ENCODE measurements around the gene CPA5. TPM values are rescaled to one million over a fixed set of nuclear protein-coding genes. Genes with fewer than 3 reads are reported as not detected.

The CPA5 gene
- total RNA-seq, 6 experiments from 2014 or later = not detected

DNA sequence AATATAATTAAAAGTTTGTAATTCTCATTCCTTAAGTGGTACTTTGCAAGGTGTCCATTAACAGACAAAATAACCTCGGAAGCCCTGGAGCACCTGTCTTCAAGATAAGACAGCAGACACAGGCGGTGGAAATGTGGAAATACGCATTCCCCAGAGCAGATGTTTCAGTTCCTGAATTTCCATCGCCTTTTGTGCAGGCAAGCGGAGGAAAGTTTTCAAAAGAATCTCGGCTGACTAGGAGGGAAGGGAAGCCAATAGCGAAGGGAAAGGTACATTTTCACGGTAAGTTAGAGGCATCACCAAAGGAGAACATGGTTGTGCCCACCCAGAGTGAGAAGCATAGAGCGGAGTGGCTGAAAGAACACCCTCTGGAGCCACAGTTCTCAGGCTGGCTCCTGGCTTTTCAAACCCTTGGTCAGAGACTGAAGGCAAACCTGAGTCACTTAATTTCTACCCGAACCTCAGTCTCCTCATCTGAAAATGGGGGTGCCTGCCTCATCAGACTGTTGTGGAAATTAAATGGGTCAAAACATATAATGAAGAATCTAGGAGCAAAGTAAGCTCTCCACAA, 49.3 kb downstream of the CPA5 start:
- Mint-ChIP-seq H3K27me3 (ENCODE audit: insufficient read depth) (no peaks in the 10 kb centered on the region), H3K27ac (no peak overlapping the region), H3K9me3 (peaks cover under 1% of the 10 kb centered on the region; the same call in 1 of the 2 replicates), H3K4me1 (ENCODE audit: low read depth) (peaks cover 15% of the 10 kb centered on the region), H3K36me3 (ENCODE audit: low read depth) (peaks cover 4% of the 10 kb centered on the region; the same call in 1 of the 2 replicates), H3K4me3 (no peak overlapping the region)
- TF ChIP-seq, protein P1, sequence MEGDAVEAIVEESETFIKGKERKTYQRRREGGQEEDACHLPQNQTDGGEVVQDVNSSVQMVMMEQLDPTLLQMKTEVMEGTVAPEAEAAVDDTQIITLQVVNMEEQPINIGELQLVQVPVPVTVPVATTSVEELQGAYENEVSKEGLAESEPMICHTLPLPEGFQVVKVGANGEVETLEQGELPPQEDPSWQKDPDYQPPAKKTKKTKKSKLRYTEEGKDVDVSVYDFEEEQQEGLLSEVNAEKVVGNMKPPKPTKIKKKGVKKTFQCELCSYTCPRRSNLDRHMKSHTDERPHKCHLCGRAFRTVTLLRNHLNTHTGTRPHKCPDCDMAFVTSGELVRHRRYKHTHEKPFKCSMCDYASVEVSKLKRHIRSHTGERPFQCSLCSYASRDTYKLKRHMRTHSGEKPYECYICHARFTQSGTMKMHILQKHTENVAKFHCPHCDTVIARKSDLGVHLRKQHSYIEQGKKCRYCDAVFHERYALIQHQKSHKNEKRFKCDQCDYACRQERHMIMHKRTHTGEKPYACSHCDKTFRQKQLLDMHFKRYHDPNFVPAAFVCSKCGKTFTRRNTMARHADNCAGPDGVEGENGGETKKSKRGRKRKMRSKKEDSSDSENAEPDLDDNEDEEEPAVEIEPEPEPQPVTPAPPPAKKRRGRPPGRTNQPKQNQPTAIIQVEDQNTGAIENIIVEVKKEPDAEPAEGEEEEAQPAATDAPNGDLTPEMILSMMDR (IDR thresholded peaks at IDR 0.05) = no peak
- DNase-seq = no peak

DNA sequence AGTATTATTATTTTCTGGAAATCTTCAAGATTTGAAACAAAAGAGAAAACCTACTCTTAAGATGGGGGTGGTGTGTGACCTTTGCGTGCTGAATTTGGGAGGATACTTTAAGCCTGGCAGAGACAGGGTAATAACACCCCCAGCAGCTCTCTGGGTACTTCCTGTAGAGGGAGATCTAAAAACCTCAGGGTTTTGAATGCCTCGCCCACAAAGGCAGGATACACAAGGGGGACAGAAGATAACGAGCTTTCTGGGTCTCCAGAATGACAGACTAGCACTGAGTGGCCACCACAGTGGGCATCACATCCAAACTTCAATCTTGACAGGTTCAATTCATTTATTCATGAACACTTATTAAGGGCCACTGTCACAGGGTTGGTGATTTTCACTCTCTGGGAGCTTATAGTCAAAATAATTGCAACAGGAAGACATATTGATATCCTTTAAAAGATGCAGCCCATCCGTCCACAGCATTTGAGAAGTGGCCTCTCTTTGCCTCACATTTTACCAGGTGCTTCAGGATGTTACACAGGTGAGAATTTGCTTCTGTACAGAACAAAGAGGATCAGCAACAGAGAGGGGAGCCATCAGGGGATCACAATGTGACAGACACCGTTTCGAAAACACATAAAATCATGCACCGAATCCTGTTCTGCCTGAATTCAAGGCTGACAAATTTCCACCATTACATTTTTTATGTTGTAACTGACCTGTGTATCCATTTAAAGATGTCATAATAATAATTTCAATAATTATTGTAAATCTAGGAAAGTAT, 50.0 kb downstream of the CPA5 start:
- peaks cover 16% of the 10 kb centered on the region for H3K4me1 Mint-ChIP-seq (ENCODE audit: low read depth)
- no peak overlapping the region for H3K4me3 Mint-ChIP-seq
- no peak overlapping the region for H3K27ac Mint-ChIP-seq
- no peak for DNase-seq
- peaks cover 6% of the 10 kb centered on the region; the same call in 1 of the 2 replicates for H3K36me3 Mint-ChIP-seq (ENCODE audit: low read depth)
- TF ChIP-seq, protein P1 (IDR thresholded peaks at IDR 0.05) = no peak
- no peaks in the 10 kb centered on the region for H3K9me3 Mint-ChIP-seq
- H3K27me3 Mint-ChIP-seq (ENCODE audit: insufficient read depth) = no peaks in the 10 kb centered on the region

DNA sequence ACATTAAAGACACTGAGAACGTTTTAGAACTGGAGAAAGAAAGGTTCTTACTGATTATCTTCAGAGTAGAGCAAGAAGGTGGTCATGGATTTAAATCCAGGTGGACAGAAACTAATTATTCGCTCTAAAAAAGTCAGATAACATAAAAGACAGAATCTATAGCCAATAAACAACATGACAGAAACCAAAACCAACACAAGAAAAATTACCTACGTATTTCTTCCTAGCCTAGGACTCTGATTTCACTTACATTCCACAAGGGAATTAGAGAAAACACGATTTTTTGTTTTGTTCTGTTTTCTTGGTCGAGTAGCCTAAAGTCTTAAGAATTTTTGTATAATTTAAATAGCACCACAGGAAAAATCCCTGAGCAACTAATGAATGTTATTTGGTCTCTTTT, 50.8 kb downstream of the CPA5 start:
- no peaks in the 10 kb centered on the region for H3K27me3 Mint-ChIP-seq (ENCODE audit: insufficient read depth)
- peaks cover 8% of the 10 kb centered on the region for H3K36me3 Mint-ChIP-seq (ENCODE audit: low read depth)
- no peak for DNase-seq
- H3K9me3 Mint-ChIP-seq = no peaks in the 10 kb centered on the region
- H3K4me3 Mint-ChIP-seq = no peak overlapping the region
- TF ChIP-seq, protein P1 (IDR thresholded peaks at IDR 0.05) = no peak
- H3K27ac Mint-ChIP-seq = no peak overlapping the region
- peaks cover 24% of the 10 kb centered on the region for H3K4me1 Mint-ChIP-seq (ENCODE audit: low read depth)

DNA sequence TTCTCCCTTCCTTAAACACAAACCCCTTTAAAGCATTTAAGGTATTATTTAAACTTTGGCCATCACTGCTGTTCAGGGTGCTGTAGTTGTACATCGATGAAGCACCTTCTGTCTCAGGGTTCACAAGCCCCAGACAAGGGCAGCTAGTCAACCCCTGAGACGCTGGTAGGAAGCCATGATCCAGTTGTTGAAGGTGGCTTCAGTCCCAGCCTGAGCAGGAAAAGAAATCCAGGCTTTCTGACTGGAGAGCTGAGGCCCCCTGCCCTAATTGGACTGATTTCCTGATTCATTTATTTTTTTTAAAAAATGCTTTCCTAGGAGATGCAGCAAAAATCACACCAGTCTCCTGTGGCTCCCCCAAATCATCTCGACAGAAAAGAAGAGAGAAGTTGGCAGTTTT, 51.5 kb downstream of the CPA5 start:
- H3K27ac Mint-ChIP-seq = no peak overlapping the region
- H3K4me1 Mint-ChIP-seq (ENCODE audit: low read depth) = peaks cover 28% of the 10 kb centered on the region
- TF ChIP-seq, protein P1 (IDR thresholded peaks at IDR 0.05) = no peak
- H3K27me3 Mint-ChIP-seq (ENCODE audit: insufficient read depth) = no peaks in the 10 kb centered on the region
- no peak overlapping the region for H3K4me3 Mint-ChIP-seq
- peaks cover 15% of the 10 kb centered on the region for H3K36me3 Mint-ChIP-seq (ENCODE audit: low read depth)
- no peak for DNase-seq
- no peaks in the 10 kb centered on the region for H3K9me3 Mint-ChIP-seq

DNA sequence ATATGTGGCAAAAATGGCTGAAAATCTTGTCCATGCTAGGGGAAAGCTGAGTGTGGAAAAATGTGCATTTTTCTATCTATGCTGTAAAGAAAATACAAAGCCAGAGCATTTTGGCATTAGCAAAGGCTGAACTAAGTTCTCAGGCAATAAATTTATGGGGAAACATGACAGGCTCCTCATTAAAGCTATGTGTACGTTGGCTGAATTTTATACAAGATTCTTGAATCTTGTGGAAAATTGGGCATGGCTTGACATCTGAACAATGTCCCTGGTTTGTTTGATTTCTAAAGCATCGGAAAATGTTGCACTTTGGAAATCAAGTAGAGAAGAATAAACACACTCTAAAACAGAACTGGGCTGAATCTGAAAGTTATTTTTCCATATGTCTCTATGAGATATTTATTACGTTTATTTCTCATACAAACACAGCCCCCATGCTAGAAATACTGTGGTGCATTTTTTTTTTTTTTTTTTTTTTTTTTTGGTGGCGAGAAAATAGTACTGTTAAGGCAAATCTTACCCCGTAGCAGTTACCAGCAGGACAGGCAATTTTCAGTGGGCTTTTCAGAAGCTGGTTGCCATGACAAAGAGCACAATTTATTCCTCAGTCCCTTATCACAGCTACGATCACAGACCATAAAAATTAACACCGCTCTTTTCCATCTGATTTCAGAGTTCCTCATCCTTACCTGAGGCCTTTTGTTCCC, 52.6 kb downstream of the CPA5 start:
- no peak for DNase-seq
- no peak overlapping the region for H3K4me3 Mint-ChIP-seq
- no peak overlapping the region; the same call in 1 of the 2 replicates for H3K27ac Mint-ChIP-seq
- H3K9me3 Mint-ChIP-seq = no peaks in the 10 kb centered on the region
- peaks cover 15% of the 10 kb centered on the region for H3K36me3 Mint-ChIP-seq (ENCODE audit: low read depth)
- TF ChIP-seq, protein P1 (IDR thresholded peaks at IDR 0.05) = no peak
- H3K4me1 Mint-ChIP-seq (ENCODE audit: low read depth) = peaks cover 26% of the 10 kb centered on the region
- no peaks in the 10 kb centered on the region for H3K27me3 Mint-ChIP-seq (ENCODE audit: insufficient read depth)

All from HFFc6 (cell line).